Mononuclear cell (primary cell): ENCODE measurements around the gene IL4R. TPM values are rescaled to one million over a fixed set of nuclear protein-coding genes. Genes with fewer than 3 reads are reported as not detected.
"Not testable (repeated sequence)": the region's sequence is repeated elsewhere in the genome, so short reads cannot be mapped to it uniquely, and the experiment has no call there.

Experiments
- H3K27me3 ChIP-seq: 2 replicates; pipeline ENCODE4 v1.6.0; 2011; ENCODE audit warnings: low read length, control low read depth; ENCODE audit not compliant: insufficient read depth
- H3K4me1 ChIP-seq: 2 replicates; pipeline ENCODE4 v1.5.1; 2011; ENCODE audit warnings: mild to moderate bottlenecking, low read length, control low read depth; ENCODE audit not compliant: insufficient read depth
- H3K4me3 ChIP-seq: 2 replicates; pipeline ENCODE4 v1.5.1; 2011; ENCODE audit warnings: mild to moderate bottlenecking, low read length, moderate library complexity
- H3K9me3 ChIP-seq: 2 replicates; pipeline ENCODE4 v1.5.1; 2011; ENCODE audit warnings: low read depth, mild to moderate bottlenecking, control low read depth, low read length
- total RNA-seq: library from RNA; depleted of rRNA; stranded (reverse); fragments of >200 nt; gene quantifications from one replicate; pipeline ENCODE4 v1.2.3, GENCODE V29; 2012

The IL4R gene
- total RNA-seq, 1 donor: 103 TPM

DNA sequence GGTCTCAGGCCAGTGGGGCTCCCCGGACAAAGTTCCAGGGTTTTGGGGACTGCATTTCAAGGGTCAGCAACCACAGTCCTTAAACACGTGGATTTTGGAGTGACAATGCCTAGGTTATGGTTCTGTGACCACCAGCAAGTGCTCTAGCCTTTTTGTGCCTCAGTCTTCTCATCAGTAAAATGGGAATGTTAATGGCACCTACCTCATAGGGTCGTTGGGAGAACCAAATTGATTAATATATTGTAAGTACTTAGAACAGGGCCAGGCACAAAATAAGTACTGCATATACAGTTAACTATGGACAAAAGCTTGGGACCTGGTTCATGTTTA, 13.8 kb downstream of the IL4R start:
- no peaks in the 10 kb centered on the region for H3K9me3 ChIP-seq
- no peak overlapping the region for H3K4me3 ChIP-seq
- H3K4me1 ChIP-seq: peaks cover 92% of the 10 kb centered on the region
- H3K27me3 ChIP-seq: no peaks in the 10 kb centered on the region

- Histone ChIP-seq H3K4me1 (peaks cover 83% of the 10 kb centered on the region), H3K9me3 (no peaks in the 10 kb centered on the region)
Observed at GRCh38 chr16:27328937-27329336, 15.2 kb downstream of the IL4R start.

DNA sequence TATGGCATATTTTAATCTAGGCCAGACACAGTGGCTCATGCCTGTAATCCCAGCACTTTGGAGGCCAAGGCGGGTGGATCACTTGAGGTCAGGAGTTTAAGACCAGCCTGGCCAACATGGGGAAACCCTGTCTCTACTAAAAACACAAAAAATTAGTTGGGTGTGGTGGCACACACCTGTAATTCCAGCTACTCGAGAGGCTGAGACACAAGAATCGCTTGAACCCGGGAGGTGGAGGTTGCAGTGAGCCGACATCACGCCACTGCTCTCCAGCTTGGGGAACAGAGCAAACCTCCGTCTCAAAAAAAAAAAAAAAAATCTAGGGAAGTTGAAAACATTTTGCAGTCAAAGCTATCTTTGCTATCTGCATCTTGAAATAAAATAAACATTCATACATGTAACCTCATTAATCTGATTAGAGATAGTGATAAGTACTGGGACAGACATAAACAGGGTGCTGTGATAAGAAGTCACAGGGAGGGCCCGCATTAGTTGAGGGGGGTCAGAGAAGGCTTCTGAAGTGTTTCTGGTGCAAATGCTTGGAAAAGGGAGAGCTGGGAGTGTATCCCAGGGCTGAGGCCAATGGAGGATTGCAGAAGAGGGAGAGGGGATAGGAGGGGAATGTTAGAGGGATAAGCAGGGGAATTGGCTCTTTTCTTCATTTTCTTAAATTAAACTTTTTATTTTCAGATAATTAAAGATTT, 15.8 kb downstream of the IL4R start:
- H3K4me1 ChIP-seq: peaks cover 77% of the 10 kb centered on the region
- H3K4me3 ChIP-seq, H3K9me3 ChIP-seq, H3K27me3 ChIP-seq: not testable (repeated sequence)

More at GRCh38 chr16:27328937-27329336, 15.2 kb downstream of the IL4R start:
- H3K27me3 ChIP-seq: no peaks in the 10 kb centered on the region
- no peak overlapping the region for H3K4me3 ChIP-seq

DNA sequence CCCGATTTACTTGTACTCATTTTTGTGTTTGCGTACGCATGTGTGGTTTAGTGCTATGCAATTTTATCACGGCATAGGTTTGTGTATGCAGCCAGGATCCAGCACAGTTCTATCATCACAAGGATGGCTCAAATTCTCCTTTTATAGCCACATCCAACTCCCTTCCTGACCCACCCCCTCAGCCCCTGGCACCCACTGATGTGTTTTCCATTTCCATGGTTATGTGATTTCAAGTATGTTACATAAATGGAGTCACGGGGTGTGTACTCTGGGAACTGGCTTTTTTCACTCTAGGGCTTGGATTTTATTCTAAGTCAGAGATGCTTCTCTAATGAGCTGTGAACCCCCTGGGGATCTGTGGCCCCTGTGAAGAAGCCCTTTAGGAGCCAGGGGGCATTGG, 16.8 kb downstream of the IL4R start:
- Histone ChIP-seq H3K4me1 (peaks cover 67% of the 10 kb centered on the region), H3K9me3 (no peaks in the 10 kb centered on the region), H3K4me3 (no peak overlapping the region), H3K27me3 (no peaks in the 10 kb centered on the region)

- no peaks in the 10 kb centered on the region for H3K9me3 ChIP-seq
- no peak overlapping the region for H3K4me3 ChIP-seq
- H3K4me1 ChIP-seq: peaks cover 51% of the 10 kb centered on the region
- no peaks in the 10 kb centered on the region for H3K27me3 ChIP-seq
Observed at GRCh38 chr16:27332105-27332504, 18.3 kb downstream of the IL4R start.

GRCh38 chr16:27333104-27333503, 19.3 kb downstream of the IL4R start:
- Histone ChIP-seq H3K9me3 (no peaks in the 10 kb centered on the region), H3K4me3 (no peak overlapping the region), H3K27me3 (no peaks in the 10 kb centered on the region), H3K4me1 (peaks cover 41% of the 10 kb centered on the region)

GRCh38 chr16:27333549-27333948, 19.8 kb downstream of the IL4R start:
- H3K4me1 ChIP-seq: peaks cover 36% of the 10 kb centered on the region
- no peaks in the 10 kb centered on the region for H3K9me3 ChIP-seq
- H3K4me3 ChIP-seq: no peak overlapping the region
- H3K27me3 ChIP-seq: no peaks in the 10 kb centered on the region

DNA sequence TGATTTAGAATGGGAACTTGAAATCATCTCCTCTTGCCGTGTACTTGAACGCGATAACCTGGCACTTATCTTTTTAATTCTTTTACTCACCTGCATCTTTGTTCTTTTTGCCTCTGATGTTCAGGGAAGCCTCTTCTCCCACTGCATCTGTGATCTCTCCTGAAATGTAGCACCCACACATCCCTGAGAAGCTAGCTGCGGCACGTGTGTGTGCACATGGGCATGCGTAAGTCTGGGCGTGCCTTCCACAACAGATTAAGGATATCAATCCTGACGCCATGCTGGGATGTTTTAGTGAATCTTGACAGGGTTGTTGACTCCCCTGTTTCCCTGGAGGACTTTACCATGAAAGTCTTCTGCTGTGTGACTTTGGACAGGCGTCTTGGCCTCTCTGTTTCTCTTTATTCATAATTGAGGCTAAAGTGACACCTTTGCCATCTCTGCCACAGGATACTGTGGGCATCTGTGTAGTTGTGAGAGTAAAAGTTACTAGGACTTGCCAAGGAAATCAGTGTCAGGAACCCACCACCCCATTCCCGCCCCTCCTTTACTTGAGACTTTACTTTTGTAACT, 20.5 kb downstream of the IL4R start:
- H3K4me3 ChIP-seq: no peak overlapping the region
- no peaks in the 10 kb centered on the region for H3K9me3 ChIP-seq
- peaks cover 34% of the 10 kb centered on the region for H3K4me1 ChIP-seq
- H3K27me3 ChIP-seq: no peaks in the 10 kb centered on the region

DNA sequence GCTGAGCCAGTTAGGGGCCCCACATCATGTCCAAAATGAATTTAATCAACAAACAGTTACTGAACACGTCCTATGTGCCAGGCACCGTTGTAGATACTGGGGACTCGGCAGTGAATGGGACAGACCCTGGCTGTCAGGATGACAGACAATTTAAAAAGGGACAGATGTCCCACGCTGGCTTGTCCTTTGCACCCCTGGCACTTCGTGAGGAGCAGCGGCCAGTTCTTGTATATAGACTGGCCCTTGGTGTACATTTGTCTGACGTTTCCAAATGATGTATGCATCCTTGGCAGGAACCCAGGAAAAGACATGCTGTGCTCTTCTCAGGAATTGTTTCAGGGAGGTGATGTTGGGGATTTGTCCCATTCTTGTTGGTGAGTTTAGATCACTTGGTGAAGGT, 21.1 kb downstream of the IL4R start:
- H3K9me3 ChIP-seq: no peaks in the 10 kb centered on the region
- H3K27me3 ChIP-seq: no peaks in the 10 kb centered on the region
- H3K4me1 ChIP-seq: peaks cover 29% of the 10 kb centered on the region
- H3K4me3 ChIP-seq: no peak overlapping the region

- Histone ChIP-seq H3K27me3 (no peaks in the 10 kb centered on the region), H3K4me3 (no peak overlapping the region), H3K9me3 (no peaks in the 10 kb centered on the region), H3K4me1 (peaks cover 30% of the 10 kb centered on the region)
Observed at GRCh38 chr16:27335349-27336053, 21.7 kb downstream of the IL4R start.

- Histone ChIP-seq H3K27me3 (no peaks in the 10 kb centered on the region), H3K9me3 (no peaks in the 10 kb centered on the region), H3K4me1 (peaks cover 33% of the 10 kb centered on the region), H3K4me3 (no peak overlapping the region)
Observed at GRCh38 chr16:27337024-27337423, 23.2 kb downstream of the IL4R start.

GRCh38 chr16:27339180-27339579, 25.4 kb downstream of the IL4R start:
- peaks cover 27% of the 10 kb centered on the region for H3K4me1 ChIP-seq
- H3K4me3 ChIP-seq: no peak overlapping the region
- no peaks in the 10 kb centered on the region for H3K27me3 ChIP-seq
- H3K9me3 ChIP-seq: no peaks in the 10 kb centered on the region

- Histone ChIP-seq H3K4me1 (peaks cover 28% of the 10 kb centered on the region), H3K4me3 (no peak overlapping the region), H3K27me3 (no peaks in the 10 kb centered on the region), H3K9me3 (no peaks in the 10 kb centered on the region)
Observed at GRCh38 chr16:27340654-27341053, 26.9 kb downstream of the IL4R start.

GRCh38 chr16:27341549-27341948, 27.8 kb downstream of the IL4R start:
- Histone ChIP-seq H3K27me3 (no peaks in the 10 kb centered on the region), H3K4me3 (no peak overlapping the region), H3K4me1 (peaks cover 37% of the 10 kb centered on the region), H3K9me3 (no peaks in the 10 kb centered on the region)

GRCh38 chr16:27341971-27342370, 28.2 kb downstream of the IL4R start:
- Histone ChIP-seq H3K9me3 (no peaks in the 10 kb centered on the region), H3K4me3 (no peak overlapping the region), H3K27me3 (no peaks in the 10 kb centered on the region), H3K4me1 (peaks cover 42% of the 10 kb centered on the region)

- no peaks in the 10 kb centered on the region for H3K27me3 ChIP-seq
- no peaks in the 10 kb centered on the region for H3K9me3 ChIP-seq
- H3K4me1 ChIP-seq: peaks cover 50% of the 10 kb centered on the region
- H3K4me3 ChIP-seq: no peak overlapping the region
Observed at GRCh38 chr16:27344721-27345120, 30.9 kb downstream of the IL4R start.
